Stimulated activated CD4-positive, alpha-beta T cell treated with anti-CD3 and anti-CD28 coated beads, Interleukin-1b, Interleukin-23, amount 100 ng/mL, for 48 hours (primary cell): ENCODE measurements around the gene CENPP.
A peak's percentile ranks its signal among the peaks of the same experiment; 100 is the strongest.

Source experiments
- DNase-seq: peaks from one replicate; pipeline ENCODE4 v3.0.0-alpha.2; 2020

The CENPP gene

GRCh38 chr9:92315456-92315855 is 10.3 kb upstream of the CENPP start:
- DNase-seq: no peak

- no peak for DNase-seq
Measured at GRCh38 chr9:92324431-92324830, 1.3 kb upstream of the CENPP start.

GRCh38 chr9:92324889-92325268 is 874 bp upstream of the CENPP start:
- peak; percentile 69 for DNase-seq

- no peak for DNase-seq
Measured at GRCh38 chr9:92325991-92326500, 293 bp downstream of the CENPP start.

- DNase-seq: no peak
Measured at GRCh38 chr9:92327283-92327850, 1.6 kb downstream of the CENPP start.

GRCh38 chr9:92328225-92328624 is 2.5 kb downstream of the CENPP start:
- DNase-seq: no peak

GRCh38 chr9:92332577-92333281 is 7.0 kb downstream of the CENPP start:
- no peak for DNase-seq

GRCh38 chr9:92333282-92333634 is 7.5 kb downstream of the CENPP start:
- DNase-seq: no peak

GRCh38 chr9:92341578-92341977 is 15.8 kb downstream of the CENPP start:
- no peak for DNase-seq

- DNase-seq: no peak
Measured at GRCh38 chr9:92342825-92343488, 17.2 kb downstream of the CENPP start.

- no peak for DNase-seq
Measured at GRCh38 chr9:92345582-92345981, 19.8 kb downstream of the CENPP start.

GRCh38 chr9:92349771-92350739 is 24.3 kb downstream of the CENPP start:
- DNase-seq: no peak

- no peak for DNase-seq
Measured at GRCh38 chr9:92350740-92351133, 25.0 kb downstream of the CENPP start.

GRCh38 chr9:92353051-92353450 is 27.3 kb downstream of the CENPP start:
- DNase-seq: no peak

- DNase-seq: no peak
Measured at GRCh38 chr9:92359394-92359995, 33.7 kb downstream of the CENPP start.

- no peak for DNase-seq
Measured at GRCh38 chr9:92360083-92360482, 34.3 kb downstream of the CENPP start.

GRCh38 chr9:92369075-92369474 is 43.3 kb downstream of the CENPP start:
- no peak for DNase-seq

GRCh38 chr9:92373167-92373566 is 47.4 kb downstream of the CENPP start:
- DNase-seq: no peak

- DNase-seq: no peak
Measured at GRCh38 chr9:92377876-92378275, 52.1 kb downstream of the CENPP start.

- no peak for DNase-seq
Measured at GRCh38 chr9:92378865-92379560, 53.3 kb downstream of the CENPP start.

GRCh38 chr9:92380603-92381002 is 54.9 kb downstream of the CENPP start:
- DNase-seq: no peak

- DNase-seq: no peak
Measured at GRCh38 chr9:92381775-92382174, 56.0 kb downstream of the CENPP start.
